ENCODE measurements around the gene ANKRD62. TPM values are rescaled to one million over a fixed set of nuclear protein-coding genes. Genes with fewer than 3 reads are reported as not detected.
"Not testable (repeated sequence)": the region's sequence is repeated elsewhere in the genome, so short reads cannot be mapped to it uniquely, and the experiment has no call there.

ANKRD62 gene
- total RNA-seq, 1 experiment from 2014 or later = not detected

- no peak for DNase-seq (ENCODE audit: low read depth)
Observed at GRCh38 chr18:12065397-12065796, 28.2 kb upstream of the ANKRD62 start.

- DNase-seq (ENCODE audit: low read depth) = no peak
Observed at GRCh38 chr18:12066910-12067511, 26.6 kb upstream of the ANKRD62 start.

- no peak for DNase-seq (ENCODE audit: low read depth)
Observed at GRCh38 chr18:12067671-12068070, 26.0 kb upstream of the ANKRD62 start.

DNA sequence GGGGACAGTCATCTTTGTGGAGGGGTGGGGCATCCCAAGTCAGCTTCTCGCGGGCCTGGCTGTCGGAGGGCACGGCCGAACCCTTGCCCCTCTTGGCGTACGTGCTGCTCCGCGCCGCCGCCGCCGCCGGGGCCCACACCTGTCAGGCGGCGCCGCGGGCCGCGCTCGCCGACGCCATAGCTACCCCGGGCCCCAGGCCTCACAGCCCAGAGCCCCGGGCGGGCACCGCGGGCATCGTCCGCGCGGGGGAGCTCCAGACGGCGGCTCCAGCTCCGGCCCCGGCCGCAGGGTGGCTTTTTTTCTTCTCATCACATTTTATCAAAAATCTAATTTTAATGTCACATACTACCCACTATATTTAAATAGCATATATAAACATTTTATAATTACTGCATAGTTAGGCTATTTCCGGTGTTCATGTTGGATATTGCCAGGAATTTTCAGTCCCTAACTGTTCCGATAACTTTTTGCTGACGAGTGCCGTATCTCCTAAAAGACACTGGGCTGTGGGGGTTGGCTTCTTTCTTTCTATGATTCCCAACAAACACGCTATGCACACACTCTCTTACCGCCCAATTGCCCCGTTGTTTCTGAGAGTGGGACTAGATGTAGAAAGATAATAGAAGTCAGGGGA is 25.2 kb upstream of the ANKRD62 start:
- DNase-seq (ENCODE audit: low read depth) = not testable (repeated sequence)

DNA sequence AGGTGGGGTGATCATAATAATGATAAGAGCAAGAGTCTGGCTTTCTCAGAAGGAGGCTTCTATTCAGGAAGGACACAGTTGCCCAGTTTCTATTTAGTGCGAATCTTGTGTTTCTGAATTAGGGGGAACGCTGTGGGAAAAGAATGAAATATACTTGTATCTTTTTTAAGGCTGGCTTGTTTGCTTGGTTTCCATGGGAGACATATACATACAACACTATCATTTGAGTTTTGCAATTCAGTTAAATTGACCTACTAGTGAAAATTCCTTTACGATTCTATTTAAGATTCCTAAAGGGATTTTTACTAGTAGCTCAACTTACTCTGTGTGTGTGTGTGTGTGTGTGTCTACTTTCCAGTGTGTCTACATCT is 24.7 kb upstream of the ANKRD62 start:
- DNase-seq (ENCODE audit: low read depth) = no peak

DNA sequence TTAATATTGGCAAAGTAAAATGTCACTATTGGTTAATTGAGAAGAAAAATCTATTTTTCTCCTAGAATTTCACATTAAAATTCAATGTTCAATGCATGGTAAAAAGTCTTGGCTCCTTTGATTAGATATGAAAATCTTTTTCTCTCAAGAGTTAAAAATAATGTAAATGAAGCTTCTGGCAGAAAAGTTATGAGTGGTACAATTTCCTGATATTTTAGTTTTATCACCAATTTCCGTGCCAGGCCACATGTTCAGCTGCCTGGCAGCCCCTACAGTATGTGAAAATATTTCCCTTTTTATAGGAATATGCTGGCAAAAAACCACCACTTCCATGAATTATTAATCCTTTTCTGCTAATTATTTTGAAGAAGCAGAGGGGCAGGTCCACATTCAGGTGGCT is 22.6 kb upstream of the ANKRD62 start:
- not testable (repeated sequence) for DNase-seq (ENCODE audit: low read depth)

GRCh38 chr18:12072996-12073395 is 20.6 kb upstream of the ANKRD62 start:
- no peak for DNase-seq (ENCODE audit: low read depth)

DNA sequence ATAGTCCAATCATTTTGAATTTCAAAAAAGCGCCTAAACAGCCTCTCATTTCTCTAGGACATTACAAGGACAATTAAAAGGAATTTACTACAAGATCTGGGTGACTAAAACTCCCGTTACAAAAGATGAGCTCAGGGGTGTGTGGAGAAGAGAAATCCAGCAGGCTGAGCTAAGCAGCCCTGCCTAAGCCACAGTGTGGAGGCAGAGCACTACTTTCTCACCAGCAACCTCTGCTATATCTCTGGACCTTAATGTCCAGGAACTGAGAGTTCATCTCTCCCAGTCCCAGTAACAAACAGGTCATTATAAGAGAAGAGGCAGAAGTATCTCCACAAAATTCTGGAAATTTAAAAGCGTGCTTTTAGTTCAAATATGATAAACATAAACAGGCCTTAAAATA is 18.9 kb upstream of the ANKRD62 start:
- no peak for DNase-seq (ENCODE audit: low read depth)

DNA sequence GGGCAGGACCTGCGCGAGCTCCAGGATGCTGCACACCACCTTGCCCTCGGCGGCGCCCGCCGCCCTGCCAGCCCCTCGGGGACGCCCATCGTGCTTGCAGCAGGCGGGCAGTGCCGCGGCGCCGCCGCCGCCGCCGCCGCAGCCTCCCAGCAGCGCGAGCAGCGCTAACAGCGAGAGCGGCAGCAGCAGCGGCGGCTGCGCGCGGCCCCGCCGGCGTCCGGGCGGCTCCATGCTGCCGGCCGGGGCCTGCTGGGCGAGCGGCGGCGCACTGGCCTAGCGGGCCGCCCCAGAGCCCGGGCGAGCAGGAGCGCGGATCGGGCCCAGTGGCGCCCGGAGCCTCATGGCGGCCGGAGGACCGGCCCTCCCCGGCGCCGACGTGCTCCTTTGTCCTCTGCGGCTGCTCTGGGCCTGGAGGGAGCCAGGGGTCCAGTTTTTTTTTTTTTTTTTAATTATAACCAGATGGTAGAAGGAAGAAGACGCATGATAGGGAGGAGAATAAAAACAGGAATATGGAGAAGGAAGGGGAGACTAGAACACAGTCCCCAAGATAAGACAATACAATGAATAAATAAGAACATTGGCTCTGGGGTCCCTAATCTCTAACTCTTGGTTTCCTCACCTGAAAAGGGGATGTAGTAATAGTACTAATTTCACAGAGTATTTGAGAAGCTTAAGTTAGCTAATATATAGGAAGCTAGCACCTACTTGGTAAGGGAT is 17.1 kb upstream of the ANKRD62 start:
- DNase-seq (ENCODE audit: low read depth) = peak; percentile 52

DNA sequence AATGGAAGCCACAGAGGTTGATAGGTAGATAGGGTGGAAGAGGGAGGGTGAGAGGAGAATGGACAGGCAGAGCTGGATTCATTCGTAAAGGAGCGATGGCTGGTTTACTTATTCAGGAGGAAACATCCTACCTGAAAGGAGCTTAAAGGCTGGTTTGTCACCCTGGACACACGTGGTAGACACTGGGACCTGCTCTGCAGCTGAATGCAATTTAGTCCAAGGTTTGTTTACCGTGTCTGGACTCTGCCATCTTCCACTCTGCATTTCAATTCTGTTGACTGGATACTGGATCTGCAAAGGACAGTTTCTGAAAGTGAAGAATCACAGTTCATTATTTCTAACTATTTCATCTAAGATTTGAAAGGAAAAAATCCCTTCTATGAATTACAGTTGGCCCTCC is 15.6 kb upstream of the ANKRD62 start:
- not testable (repeated sequence) for DNase-seq (ENCODE audit: low read depth)

DNA sequence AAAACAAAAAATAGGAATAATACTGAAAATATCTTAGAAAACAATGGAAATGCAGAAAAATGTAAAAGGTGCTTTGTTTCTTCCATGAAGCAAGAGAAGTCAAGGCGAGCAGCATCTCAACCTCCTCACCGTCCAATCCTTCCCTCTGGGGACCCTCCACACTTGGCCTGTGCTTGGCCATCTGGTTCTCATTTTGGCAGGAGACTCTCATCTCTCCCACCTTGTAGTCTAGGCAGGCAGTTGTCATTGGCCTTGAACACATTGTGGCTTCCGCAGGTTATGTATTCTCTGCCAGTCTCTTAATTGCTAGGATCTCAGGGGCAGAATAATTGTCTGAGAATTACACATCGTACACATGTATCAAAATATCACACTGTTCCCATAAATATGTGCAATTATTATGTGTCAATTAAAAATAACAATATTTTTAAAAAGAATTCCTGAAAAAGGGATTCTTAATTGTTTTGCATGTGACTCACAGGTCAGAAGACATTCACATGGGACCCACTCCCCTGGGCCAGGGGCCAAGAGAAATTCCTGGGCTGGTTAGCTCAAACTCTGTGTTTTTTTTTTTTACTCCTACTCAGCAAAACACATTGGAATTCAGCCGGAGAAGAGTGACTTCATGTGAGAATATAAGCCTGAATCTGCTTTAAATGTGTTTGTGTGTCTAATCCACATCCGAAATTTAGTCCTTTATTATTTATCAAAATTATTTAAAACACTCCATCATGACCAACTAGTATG is 14.0 kb upstream of the ANKRD62 start:
- DNase-seq (ENCODE audit: low read depth) = no peak

DNA sequence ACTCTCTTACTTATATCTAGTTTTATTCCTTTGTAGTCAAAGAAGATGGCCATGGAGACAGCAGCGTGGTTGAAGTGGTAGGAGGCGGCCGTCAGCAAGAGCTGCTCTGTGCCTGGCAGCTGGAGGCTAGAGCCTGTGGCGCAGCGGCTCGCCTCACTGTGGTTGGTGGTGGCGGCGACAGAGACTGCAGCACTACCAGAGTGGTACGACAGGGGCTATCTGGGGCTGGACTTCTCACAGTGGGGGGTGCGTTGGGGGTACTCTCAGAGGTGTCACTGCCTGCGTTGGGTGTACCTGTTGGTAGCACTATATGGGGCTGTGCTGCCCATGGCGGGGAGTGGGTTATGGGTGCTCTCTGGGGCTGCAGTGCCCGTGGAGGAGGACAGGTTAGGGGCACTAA is 8.5 kb upstream of the ANKRD62 start:
- no peak for DNase-seq (ENCODE audit: low read depth)

DNA sequence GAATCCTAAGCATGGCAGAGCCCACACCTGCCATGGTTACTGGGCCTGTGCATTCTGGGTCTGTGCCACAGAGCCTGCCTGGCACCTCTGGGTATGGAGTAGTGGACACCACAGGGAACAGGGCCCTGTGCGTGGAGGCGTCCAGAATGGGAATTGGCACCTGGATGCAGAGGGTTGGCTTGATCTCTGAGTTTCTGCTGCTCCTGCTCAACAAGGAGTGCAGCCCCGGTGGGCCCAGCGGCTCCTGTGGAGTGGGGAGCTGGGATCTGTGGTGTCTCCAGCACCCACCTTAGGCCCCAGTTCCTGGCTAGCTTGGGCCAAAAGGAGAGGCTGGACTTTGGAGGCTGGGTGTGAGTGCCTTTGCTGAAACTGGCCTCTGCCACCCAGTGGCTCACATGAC is 7.9 kb upstream of the ANKRD62 start:
- DNase-seq (ENCODE audit: low read depth) = no peak

DNA sequence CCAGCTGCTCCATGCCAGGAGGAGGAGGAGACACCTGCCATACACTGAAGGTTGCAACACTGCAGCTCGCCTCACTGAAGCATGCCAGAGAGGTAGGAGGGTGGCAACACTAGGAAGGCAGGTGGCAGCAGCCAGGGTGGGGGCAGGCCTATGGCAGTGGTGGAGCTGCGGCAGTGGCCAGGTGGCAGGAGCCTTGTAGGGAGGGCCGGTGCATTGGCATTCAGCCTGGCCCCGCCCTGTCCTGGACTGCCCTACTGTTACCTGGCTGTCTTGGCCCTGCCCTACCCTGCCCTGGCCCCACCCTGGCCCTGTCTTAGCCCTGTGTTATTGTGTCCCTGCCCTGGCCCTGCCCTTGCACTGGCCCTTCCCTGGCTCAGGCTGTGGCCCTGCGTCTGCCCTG is 7.4 kb upstream of the ANKRD62 start:
- no peak for DNase-seq (ENCODE audit: low read depth)

- no peak for DNase-seq (ENCODE audit: low read depth)
Observed at GRCh38 chr18:12086677-12087470, 6.8 kb upstream of the ANKRD62 start.

DNA sequence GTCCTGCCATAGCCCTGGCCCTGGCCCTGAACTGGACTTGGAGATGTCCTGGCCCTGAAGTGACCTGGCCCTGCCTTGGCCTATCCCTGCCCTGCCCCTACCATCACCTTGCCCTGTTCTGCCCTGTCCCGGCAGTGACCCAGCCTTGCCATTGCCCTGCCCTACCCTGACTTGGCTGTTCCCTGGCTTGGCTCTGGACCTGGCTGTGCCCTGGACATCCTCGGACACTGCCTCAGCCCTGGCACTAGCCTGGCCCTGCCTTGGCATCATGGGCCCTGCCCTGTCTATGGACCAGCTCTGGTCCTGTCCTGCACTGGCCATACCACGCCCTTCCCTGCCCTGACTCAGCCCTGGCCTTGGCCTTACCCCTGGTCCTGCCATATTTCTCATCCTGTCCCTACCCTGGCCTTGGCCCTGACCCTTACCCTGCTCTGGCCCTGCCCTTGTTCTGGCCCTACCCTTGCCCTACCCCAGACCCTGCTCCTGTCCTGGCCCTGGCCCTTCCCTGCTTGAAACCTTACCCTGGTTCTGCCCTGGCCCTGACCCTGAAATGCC is 6.1 kb upstream of the ANKRD62 start:
- DNase-seq (ENCODE audit: low read depth) = no peak

- no peak for DNase-seq (ENCODE audit: low read depth)
Observed at GRCh38 chr18:12088096-12088495, 5.5 kb upstream of the ANKRD62 start.

GRCh38 chr18:12088731-12089375 is 4.8 kb upstream of the ANKRD62 start:
- no peak for DNase-seq (ENCODE audit: low read depth)

DNA sequence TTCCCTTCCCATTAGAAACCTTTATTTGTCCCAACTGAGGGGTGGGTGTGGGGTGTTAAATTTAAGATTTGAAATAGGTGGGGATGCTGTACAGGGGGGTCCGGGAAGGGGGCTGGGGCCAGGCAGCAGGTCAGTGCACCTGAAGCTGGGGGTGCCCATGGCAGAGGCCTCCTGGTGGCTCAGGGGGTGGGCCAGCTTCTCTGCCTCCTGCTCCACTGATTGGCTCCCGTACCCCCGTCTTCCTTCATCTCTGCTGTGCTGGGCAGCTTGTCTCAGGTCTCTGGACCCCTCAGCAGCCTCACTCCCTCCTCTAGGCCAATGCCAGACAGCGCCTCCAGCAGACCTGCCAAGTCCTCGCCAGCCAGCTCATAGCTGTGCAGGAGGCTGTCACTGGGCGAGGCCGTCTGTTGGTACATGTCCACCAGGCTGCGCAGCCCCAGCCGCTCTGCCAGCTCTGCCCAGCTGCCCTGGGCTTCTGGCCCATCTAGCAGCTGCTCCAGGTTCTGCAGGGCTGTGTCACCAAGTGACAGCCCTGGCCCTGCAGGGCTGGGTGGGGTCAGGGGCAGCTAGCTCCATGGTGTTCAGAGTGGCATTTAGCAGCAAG is 2.0 kb upstream of the ANKRD62 start:
- DNase-seq (ENCODE audit: low read depth) = no peak

GRCh38 chr18:12092398-12093229 is 1.0 kb upstream of the ANKRD62 start:
- peak; percentile 4 for DNase-seq (ENCODE audit: low read depth)
